Thyroid gland (tissue), 4 donors: ENCODE data around the gene ST14. TPM values are rescaled to one million over a fixed set of nuclear protein-coding genes. Genes with fewer than 3 reads are reported as not detected.

ENCODE experiments used
- DNase-seq, 2 donors: peaks; one replicate each; pipeline ENCODE4 v3.0.0-alpha.2; 2019
- H3K27ac ChIP-seq, 3 donors: fragments of 200-600 bp; sonication (generic); 1 replicate in 2 of 3; 2 replicates in 1 of 3; pipeline ENCODE4 v1.5.1; 2016 to 2019; ENCODE audit warnings: mild to moderate bottlenecking in 1 of 3, moderate library complexity in 1 of 3
- H3K27me3 ChIP-seq: fragments of 200-600 bp; sonication (generic); one replicate; pipeline ENCODE4 v1.5.1; 2019
- H3K36me3 ChIP-seq, 2 donors: fragments of 200-600 bp; sonication (generic); one replicate each; pipeline ENCODE4 v1.5.1; 2016 to 2019
- H3K4me1 ChIP-seq, 2 donors: fragments of 200-600 bp; sonication (generic); one replicate each; pipeline ENCODE4 v1.5.1; 2017 to 2019
- H3K4me3 ChIP-seq, 3 donors: fragments of 200-600 bp; sonication (generic); replicated peaks in 1 of 3; 1 replicate in 2 of 3; 2 replicates in 1 of 3; pipeline ENCODE4 v1.5.1; 2016; ENCODE audit warnings: mild to moderate bottlenecking in 1 of 3
- H3K9me3 ChIP-seq: fragments of 200-600 bp; sonication (generic); one replicate; pipeline ENCODE4 v1.5.1; 2017
- CTCF ChIP-seq, 6 experiments: fragments of 200-600 bp in 3 of 6; fragments of 450-650 bp in 3 of 6; sonication (generic) in 3 of 6; IDR thresholded peaks; one replicate each; pipeline ENCODE4 v1.5.1; 2016 to 2019; ENCODE audit warnings: antibody characterized with exemption in 6 of 6, mild to moderate bottlenecking in 2 of 6, inconsistent platforms in 1 of 6, moderate library complexity in 1 of 6
- POLR2A ChIP-seq, 2 donors: fragments of 450-650 bp; IDR thresholded peaks; one replicate each; pipeline ENCODE4 v1.6.1; 2017; ENCODE audit warnings: antibody characterized with exemption in 2 of 2, mild to moderate bottlenecking in 2 of 2, moderate library complexity in 1 of 2
- WGBS, 2 donors: methylation state at CpG; one replicate each; pipeline ENCODE4 v1.1.5; 2017; 5-methylcytosine and 5-hydroxymethylcytosine counted together
- intact Hi-C: fragments of 100-400 bp; cut with DNase I; formaldehyde crosslinking; loops from one replicate; pipeline ENCODE4 v1.15.1; 2023
- total RNA-seq, 4 donors: library from RNA; depleted of rRNA; stranded (reverse); fragments of >200 nt; gene quantifications; one replicate each; pipeline ENCODE4 v1.2.3, GENCODE V29; 2016

Gene ST14
- total RNA-seq, 4 donors from 2014 or later, result 53.3 to 102 (median 90.7) TPM

DNA sequence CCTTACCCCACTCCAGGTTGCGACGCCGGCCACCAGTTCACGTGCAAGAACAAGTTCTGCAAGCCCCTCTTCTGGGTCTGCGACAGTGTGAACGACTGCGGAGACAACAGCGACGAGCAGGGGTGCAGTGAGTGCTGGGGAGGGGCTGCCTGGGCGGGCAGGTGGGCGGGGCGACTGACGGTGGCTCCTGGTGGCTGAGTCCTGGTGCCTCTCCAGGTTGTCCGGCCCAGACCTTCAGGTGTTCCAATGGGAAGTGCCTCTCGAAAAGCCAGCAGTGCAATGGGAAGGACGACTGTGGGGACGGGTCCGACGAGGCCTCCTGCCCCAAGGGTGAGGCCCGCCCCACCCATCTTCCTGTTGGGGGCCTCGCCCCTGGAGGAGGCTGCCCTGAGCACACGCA is 38.7 kb downstream of the ST14 start:
- DNase-seq, result no peak
- no peak for TF ChIP-seq CTCF (IDR thresholded peaks at IDR 0.05)
- no peak for TF ChIP-seq POLR2A (IDR thresholded peaks at IDR 0.05)
- H3K4me1 ChIP-seq, result no peaks in the 10 kb centered on the region
- intact Hi-C loops, result no loop called here
- no peaks in the 10 kb centered on the region for H3K9me3 ChIP-seq
- H3K36me3 ChIP-seq, result peaks cover 39 to 51% of the 10 kb centered on the region in 2 donors
- no peaks in the 10 kb centered on the region for H3K27me3 ChIP-seq
- WGBS, 2 donors, result 76 to 77% methylated on average over 7 to 11 of the region's 22 CpGs
- H3K27ac ChIP-seq, result no peak overlapping the region
- no peak overlapping the region for H3K4me3 ChIP-seq

DNA sequence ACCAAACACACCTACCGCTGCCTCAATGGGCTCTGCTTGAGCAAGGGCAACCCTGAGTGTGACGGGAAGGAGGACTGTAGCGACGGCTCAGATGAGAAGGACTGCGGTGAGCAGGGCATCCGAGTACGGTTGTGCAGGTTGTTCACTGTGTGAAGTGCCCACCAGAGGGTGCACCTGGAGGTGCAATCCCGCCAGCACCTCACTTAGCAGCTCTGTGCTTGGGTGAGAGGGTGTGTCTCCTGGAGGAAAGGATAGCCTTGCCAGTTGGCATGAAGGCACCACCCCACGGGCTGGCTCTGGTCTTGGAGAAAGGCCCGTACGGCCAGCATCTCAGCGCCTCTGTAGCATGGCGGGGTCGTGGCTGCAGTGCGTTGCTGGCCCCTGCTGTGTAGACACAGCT is 39.4 kb downstream of the ST14 start:
- Histone ChIP-seq H3K27ac (no peak overlapping the region), H3K4me3 (no peak overlapping the region), H3K4me1 (no peaks in the 10 kb centered on the region), H3K27me3 (no peaks in the 10 kb centered on the region), H3K9me3 (no peaks in the 10 kb centered on the region), H3K36me3 (peaks cover 38 to 51% of the 10 kb centered on the region in 2 donors)
- no peak for DNase-seq
- TF ChIP-seq POLR2A (IDR thresholded peaks at IDR 0.05), result no peak
- no peak for TF ChIP-seq CTCF (IDR thresholded peaks at IDR 0.05)
- WGBS, 2 donors, result 90 to 92% methylated on average over 8 to 11 of the region's 15 CpGs
- intact Hi-C loops, result no loop called here

- DNase-seq, result no peak
- Histone ChIP-seq H3K36me3 (peaks cover 33 to 47% of the 10 kb centered on the region in 2 donors), H3K9me3 (no peaks in the 10 kb centered on the region), H3K4me3 (no peak overlapping the region), H3K27me3 (no peaks in the 10 kb centered on the region), H3K27ac (no peak overlapping the region), H3K4me1 (no peaks in the 10 kb centered on the region)
- TF ChIP-seq POLR2A (IDR thresholded peaks at IDR 0.05), result no peak
- no peak for TF ChIP-seq CTCF (IDR thresholded peaks at IDR 0.05)
- intact Hi-C loops, result no loop called here
- 78 to 90% methylated on average over 12 of the region's 12 CpGs for WGBS, 2 donors
Observed at GRCh38 chr11:130199792-130200191, 40.2 kb downstream of the ST14 start.

DNA sequence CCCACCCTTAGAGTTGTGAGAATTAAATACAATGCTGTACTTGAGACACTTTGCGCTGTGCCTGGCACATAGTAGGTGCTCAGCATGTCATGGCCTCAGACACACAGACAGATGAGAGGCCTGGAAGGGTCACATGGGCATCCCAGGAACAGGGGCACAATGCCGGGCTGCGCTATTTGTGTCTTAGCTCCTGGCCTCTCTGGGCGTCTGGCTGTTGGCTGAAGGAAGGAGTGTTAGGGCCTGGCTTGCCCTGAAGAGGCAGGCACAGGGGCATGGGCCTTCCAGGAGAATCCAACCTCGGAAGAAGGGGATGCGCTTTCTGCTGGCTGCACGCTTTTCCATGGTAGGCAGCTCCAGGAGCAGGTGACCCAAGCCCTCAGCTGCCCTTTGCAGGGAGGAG is 41.4 kb downstream of the ST14 start:
- DNase-seq, result no peak
- Histone ChIP-seq H3K36me3 (peaks cover 29 to 47% of the 10 kb centered on the region in 2 donors), H3K9me3 (no peaks in the 10 kb centered on the region), H3K4me3 (no peak overlapping the region), H3K27me3 (no peaks in the 10 kb centered on the region), H3K4me1 (no peaks in the 10 kb centered on the region), H3K27ac (no peak overlapping the region)
- intact Hi-C loops, result no loop called here
- WGBS, 2 donors, result 98 to 100% methylated on average over 6 to 7 of the region's 7 CpGs
- TF ChIP-seq CTCF (IDR thresholded peaks at IDR 0.05) (no peak), POLR2A (IDR thresholded peaks at IDR 0.05) (no peak)

DNA sequence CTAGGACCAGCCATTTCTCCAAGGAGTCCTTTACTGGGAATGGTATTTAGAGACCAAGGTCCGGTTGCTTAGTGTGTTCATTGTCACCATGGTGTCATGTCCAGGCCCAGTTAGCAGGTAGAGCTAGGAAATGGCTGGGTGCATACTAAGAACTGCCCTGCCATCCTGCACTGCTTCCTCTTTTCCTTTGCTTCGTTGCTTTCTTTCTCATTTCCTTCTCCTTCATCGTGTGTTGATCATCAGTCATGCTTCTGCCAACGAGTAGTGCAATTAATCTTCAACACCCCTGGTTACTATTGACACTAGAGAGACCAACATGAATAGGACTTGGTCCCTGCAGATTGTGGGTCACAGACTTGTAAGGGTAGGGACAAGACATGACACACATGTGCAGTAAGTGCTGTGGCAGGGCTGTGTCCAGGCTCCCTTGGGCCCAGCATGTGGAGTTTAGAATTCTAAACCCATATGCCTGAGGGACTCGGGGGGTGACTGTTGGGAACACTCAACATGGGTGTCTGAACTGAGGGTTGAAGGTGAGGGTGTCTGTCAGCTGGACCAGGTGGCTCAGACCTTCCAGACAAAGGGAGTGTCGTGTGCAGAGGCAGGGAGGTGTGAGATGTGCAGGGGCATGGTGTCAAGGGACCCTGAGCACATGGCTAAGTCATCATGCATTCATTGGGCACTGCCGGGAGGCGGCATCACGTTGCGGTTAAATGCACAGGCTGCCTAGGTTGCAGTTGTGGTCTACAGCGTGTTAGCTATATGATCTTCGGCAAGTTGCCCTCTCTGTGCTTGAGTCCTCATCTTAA is 42.6 kb downstream of the ST14 start:
- no peak for TF ChIP-seq POLR2A (IDR thresholded peaks at IDR 0.05)
- no peak for TF ChIP-seq CTCF (IDR thresholded peaks at IDR 0.05)
- no peak for DNase-seq
- Histone ChIP-seq H3K4me3 (no peak overlapping the region), H3K9me3 (no peaks in the 10 kb centered on the region), H3K36me3 (peaks cover 29 to 39% of the 10 kb centered on the region in 2 donors), H3K27me3 (no peaks in the 10 kb centered on the region), H3K27ac (no peak overlapping the region), H3K4me1 (no peaks in the 10 kb centered on the region)
- WGBS, 2 donors, result 86 to 89% methylated on average over 12 of the region's 12 CpGs
- intact Hi-C loops, result no loop called here
